ENCODE data around the gene CHD2.

CHD2 gene

GRCh38 chr15:92963794-92964193 is 63.7 kb downstream of the CHD2 start:
- DNase-seq, result no peak

- no peak for DNase-seq
These were observed 69.0 kb downstream of the CHD2 start for GRCh38 chr15:92968926-92969651.

- DNase-seq, result no peak
These were observed 70.5 kb downstream of the CHD2 start for GRCh38 chr15:92970656-92971055.

- no peak for DNase-seq
These were observed 71.0 kb downstream of the CHD2 start for GRCh38 chr15:92971081-92971480.

- no peak for DNase-seq
These were observed 71.6 kb downstream of the CHD2 start for GRCh38 chr15:92971713-92972112.

GRCh38 chr15:92974183-92974915 is 74.2 kb downstream of the CHD2 start:
- no peak for DNase-seq

- no peak for DNase-seq
These were observed 79.0 kb downstream of the CHD2 start for GRCh38 chr15:92979011-92979701.

GRCh38 chr15:92981333-92981732 is 81.2 kb downstream of the CHD2 start:
- DNase-seq, result no peak

GRCh38 chr15:92984161-92984560 is 84.0 kb downstream of the CHD2 start:
- no peak for DNase-seq

- DNase-seq, result no peak
These were observed 89.3 kb downstream of the CHD2 start for GRCh38 chr15:92989470-92989869.

- no peak for DNase-seq
These were observed 89.9 kb downstream of the CHD2 start for GRCh38 chr15:92990031-92990430.

- no peak for DNase-seq
These were observed 92.6 kb downstream of the CHD2 start for GRCh38 chr15:92992720-92993119.

- no peak for DNase-seq
These were observed 97.7 kb downstream of the CHD2 start for GRCh38 chr15:92997821-92998220.

GRCh38 chr15:93001156-93001555 is 101.0 kb downstream of the CHD2 start:
- DNase-seq, result no peak

GRCh38 chr15:93001881-93002280 is 101.8 kb downstream of the CHD2 start:
- no peak for DNase-seq

GRCh38 chr15:93005133-93005532 is 105.0 kb downstream of the CHD2 start:
- DNase-seq, result no peak

GRCh38 chr15:93007994-93008393 is 107.9 kb downstream of the CHD2 start:
- no peak for DNase-seq

- DNase-seq, result no peak
These were observed 112.7 kb downstream of the CHD2 start for GRCh38 chr15:93012786-93013185.

GRCh38 chr15:93017526-93017925 is 117.4 kb downstream of the CHD2 start:
- no peak for DNase-seq

- DNase-seq, result no peak
These were observed 118.5 kb downstream of the CHD2 start for GRCh38 chr15:93018574-93018973.

GRCh38 chr15:93019090-93019489 is 119.0 kb downstream of the CHD2 start:
- no peak for DNase-seq

- DNase-seq, result no peak
These were observed 119.8 kb downstream of the CHD2 start for GRCh38 chr15:93019971-93020370.

GRCh38 chr15:93020976-93021772 is 121.0 kb downstream of the CHD2 start:
- DNase-seq, result no peak

Data from CD4-positive, alpha-beta T cell treated with Interleukin-21 for 1 hour (primary cell).